B cell (primary cell): Measurements from ENCODE around the gene LAMA2.

ENCODE experiments used
- CTCF ChIP-seq: fragments of 200-600 bp; IDR thresholded peaks from one replicate; pipeline ENCODE4 v1.8.0; 2022; ENCODE audit warnings: antibody characterized with exemption, mild to moderate bottlenecking
- EZH2 ChIP-seq: IDR thresholded peaks from 2 replicates; pipeline ENCODE4 v1.6.1; 2012; ENCODE audit warnings: borderline replicate concordance, low read depth, mild to moderate bottlenecking, moderate library complexity, low read length; ENCODE audit not compliant: insufficient read depth, poor library complexity, severe bottlenecking

- TF ChIP-seq EZH2 = no peak
- TF ChIP-seq CTCF = no peak
Observed at GRCh38 chr6:129565811-129566210, 682.9 kb downstream of the LAMA2 start.
